Prostate gland (tissue), 2 donors: Measurements from ENCODE around the gene TMEM218.

Experiments used
- CTCF ChIP-seq, 4 experiments: fragments of 200-600 bp in 2 of 4; fragments of 450-650 bp in 2 of 4; sonication (generic) in 2 of 4; IDR thresholded peaks; 1 replicate in 3 of 4; 2 replicates in 1 of 4; pipeline ENCODE4 v1.5.1; 2016 to 2019; ENCODE audit warnings: antibody characterized with exemption in 4 of 4, mild to moderate bottlenecking in 2 of 4, moderate library complexity in 2 of 4
- POLR2A ChIP-seq: fragments of 450-650 bp; IDR thresholded peaks from one replicate; pipeline ENCODE4 v1.6.1; 2016; ENCODE audit warnings: antibody characterized with exemption, mild to moderate bottlenecking
- POLR2AphosphoS5 ChIP-seq: sonication (generic); formaldehyde crosslinking; IDR thresholded peaks from one replicate; pipeline ENCODE4 v1.6.1; 2017; ENCODE audit warnings: antibody characterized with exemption

- TF ChIP-seq CTCF (IDR thresholded peaks at IDR 0.05) = no peak
- TF ChIP-seq POLR2A = no peak
- TF ChIP-seq POLR2AphosphoS5 = no peak
Measured at GRCh38 chr11:125091877-125092664, 19.4 kb downstream of the TMEM218 start.
